ENCODE results near the gene KCNG3.
A peak's percentile ranks its signal among the peaks of the same experiment; 100 is the strongest.

Gene KCNG3

DNA sequence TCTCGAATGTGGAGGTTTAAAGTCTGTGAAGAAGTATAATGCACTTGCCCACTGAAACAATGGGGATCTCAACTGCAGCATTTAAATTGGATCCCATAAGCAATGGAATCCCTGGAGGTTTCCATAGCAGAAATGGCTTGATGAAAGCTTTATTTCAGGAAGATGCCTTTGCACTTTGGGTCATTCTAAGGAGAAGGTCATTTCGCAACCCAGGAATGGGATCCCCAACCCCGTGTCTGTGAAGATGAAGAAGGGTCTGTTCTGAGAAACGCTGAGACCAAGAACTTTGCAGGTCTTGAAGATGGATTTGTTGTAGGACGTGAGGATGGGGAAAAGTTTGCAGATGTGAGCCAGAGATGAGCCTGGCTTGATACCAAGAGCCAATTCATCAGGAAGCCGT lies 1.8 kb upstream of the KCNG3 start:
- TF ChIP-seq, protein P1, sequence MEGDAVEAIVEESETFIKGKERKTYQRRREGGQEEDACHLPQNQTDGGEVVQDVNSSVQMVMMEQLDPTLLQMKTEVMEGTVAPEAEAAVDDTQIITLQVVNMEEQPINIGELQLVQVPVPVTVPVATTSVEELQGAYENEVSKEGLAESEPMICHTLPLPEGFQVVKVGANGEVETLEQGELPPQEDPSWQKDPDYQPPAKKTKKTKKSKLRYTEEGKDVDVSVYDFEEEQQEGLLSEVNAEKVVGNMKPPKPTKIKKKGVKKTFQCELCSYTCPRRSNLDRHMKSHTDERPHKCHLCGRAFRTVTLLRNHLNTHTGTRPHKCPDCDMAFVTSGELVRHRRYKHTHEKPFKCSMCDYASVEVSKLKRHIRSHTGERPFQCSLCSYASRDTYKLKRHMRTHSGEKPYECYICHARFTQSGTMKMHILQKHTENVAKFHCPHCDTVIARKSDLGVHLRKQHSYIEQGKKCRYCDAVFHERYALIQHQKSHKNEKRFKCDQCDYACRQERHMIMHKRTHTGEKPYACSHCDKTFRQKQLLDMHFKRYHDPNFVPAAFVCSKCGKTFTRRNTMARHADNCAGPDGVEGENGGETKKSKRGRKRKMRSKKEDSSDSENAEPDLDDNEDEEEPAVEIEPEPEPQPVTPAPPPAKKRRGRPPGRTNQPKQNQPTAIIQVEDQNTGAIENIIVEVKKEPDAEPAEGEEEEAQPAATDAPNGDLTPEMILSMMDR (IDR thresholded peaks at IDR 0.05; ENCODE audit: extremely low read depth, missing control alignments), result no peak
- no peak for DNase-seq (ENCODE audit: low spot score)

DNA sequence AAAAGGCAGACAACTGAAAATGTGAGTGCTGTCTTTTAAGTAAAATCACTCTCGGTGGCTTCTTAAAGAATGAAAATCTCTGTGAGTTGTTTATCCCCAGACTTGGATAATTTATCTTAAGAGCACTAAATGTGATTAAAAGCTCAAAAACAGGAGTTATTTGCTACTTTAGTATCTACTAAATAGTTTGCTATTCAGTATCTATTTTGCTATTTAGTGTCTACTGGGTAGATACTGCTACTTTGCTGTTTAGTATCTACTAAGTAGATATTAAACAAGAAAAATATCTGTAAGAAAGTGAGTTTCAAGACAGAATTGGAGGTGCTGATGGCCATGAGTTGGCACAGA lies 1.4 kb upstream of the KCNG3 start:
- TF ChIP-seq, protein P1 (IDR thresholded peaks at IDR 0.05; ENCODE audit: extremely low read depth, missing control alignments), result no peak
- DNase-seq (ENCODE audit: low spot score), result no peak

DNA sequence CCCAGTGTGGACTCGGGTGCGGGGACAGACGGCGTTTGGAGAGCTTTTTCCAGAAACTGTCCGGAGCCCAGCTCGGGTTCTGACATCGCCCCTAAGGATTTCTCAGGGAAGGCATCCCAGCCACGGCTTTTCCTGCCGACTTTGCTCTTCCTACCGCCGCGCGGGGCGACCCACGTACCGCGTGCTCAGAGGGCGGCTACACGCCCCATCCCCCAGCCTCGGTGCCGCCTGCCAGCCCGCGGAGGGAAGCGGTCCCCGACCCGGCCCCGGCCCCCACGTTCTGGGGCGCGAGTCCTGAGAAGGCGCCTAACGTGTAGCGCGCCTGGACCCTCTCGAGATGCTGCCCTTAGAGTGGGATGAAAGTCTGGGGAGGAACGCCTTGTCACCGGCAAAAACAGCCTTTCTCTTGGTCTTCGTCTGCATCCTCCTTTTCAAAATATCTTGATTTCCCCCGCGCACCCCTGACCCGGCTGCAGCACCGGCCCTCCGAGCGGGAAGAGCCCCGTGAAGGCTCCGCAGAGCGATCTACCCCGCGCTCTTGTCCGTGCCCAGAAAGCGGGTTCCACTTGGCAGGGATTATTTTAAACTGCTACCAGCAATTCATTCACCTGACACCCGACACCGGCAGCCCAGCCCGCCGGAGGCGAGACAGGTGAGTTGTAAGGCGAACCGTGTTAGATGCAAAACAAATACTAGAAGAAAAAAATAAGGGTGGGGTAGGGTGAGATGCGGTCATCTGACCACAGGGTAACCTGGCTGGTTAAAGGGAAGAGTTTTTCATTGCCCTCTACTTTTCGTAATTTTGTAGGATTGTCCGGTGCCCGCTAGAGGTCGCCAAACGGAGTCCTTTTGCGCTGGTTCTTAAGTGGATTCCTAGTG lies 812 bp upstream of the KCNG3 start:
- DNase-seq (ENCODE audit: low spot score), result peak; percentile 88
- TF ChIP-seq, protein P1 (IDR thresholded peaks at IDR 0.05; ENCODE audit: extremely low read depth, missing control alignments), result peak; percentile 76

DNA sequence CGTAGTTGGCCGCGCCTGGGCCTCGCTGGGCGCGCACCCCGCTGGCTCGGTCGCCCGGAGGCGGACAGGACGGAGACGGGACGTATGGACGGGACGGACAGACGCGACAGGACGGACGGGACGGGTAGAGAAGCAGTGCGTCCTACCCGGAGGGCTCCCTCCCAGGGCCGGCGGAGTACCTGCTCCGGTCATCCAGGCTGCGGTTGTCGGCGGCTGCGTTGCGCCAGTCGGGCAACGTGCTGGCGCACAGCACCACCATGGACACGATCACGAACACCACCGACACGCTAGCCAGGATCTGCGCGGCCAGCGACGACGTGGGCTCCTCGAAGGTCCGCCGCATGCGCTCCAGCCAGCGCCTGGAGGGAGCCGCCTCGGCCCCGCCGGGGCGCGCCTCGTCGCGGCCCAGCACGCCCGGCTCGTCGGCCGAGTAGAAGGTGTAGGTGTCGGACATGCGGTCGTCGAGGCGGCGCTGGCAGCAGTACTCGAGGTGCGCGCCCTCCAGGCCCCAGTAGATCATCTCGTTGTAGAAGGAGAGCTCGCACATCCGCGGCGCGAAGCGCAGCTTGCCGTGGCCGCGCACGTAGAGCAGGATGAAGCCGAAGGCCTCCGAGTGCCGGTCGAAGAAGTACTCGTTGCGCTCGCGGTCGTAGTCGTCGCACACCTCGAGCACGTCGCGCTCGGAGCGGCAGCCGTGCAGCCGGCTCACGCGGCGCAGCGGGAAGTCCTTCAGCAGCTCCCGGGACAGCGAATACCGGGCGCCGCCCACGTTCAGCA lies 903 bp downstream of the KCNG3 start:
- DNase-seq (ENCODE audit: low spot score), result peak; percentile 29
- TF ChIP-seq, protein P1 (IDR thresholded peaks at IDR 0.05; ENCODE audit: extremely low read depth, missing control alignments), result no peak

DNA sequence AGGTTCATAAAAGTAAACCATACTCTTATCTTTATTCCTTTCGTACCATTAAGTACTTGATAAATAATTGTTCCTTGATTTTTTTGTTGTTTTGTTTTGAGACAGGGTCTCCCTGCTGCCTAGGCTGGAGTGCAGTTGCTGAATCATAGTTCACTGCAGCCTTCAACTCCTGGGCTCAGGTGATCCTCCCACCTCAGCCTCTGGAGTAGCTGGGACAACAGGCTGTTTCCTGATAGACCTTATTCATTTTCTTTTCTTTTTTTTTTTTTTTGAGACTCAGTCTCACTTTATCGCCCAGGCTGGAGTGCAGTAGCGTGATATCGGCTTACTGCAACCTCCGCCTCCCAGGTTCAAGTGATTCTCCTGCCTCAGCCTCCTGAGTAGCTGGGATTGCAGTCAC lies 5.5 kb downstream of the KCNG3 start:
- TF ChIP-seq, protein P1 (IDR thresholded peaks at IDR 0.05; ENCODE audit: extremely low read depth, missing control alignments), result no peak
- DNase-seq (ENCODE audit: low spot score), result no peak

DNA sequence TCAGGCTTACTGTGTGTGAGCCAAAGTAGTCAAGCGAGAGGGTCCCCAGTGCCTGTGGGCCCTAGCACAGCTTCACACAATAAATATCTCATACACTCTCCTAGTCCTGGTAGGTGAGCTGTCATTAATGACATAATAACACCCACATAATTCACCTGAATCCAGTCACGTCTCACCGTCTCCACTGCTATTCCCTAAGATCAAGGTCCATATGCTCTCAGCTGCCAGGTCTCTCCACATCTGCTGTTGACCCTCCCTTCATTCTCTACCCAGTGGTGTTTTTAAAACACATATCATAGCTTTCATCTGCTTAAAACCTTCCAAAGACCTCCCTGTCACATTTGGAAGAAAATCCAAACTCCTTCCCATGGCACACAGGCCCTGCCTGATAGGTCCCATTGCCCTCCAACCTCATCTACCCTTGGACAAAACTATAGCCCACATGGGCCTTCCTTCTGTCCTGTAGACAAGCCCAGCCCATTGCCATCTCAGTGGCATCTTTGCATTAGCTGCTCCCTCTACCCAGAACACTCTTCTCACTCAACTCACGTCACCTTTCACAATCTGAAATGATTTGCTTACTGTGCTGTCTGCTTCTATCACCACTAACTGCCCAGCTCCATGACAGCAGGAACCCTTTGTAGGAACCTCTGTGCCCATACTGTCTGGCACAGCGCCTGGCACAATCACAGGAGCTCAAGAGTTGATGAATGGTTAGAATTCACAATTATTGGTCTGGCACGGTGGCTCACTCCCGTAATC lies 7.5 kb downstream of the KCNG3 start:
- TF ChIP-seq, protein P1 (IDR thresholded peaks at IDR 0.05; ENCODE audit: extremely low read depth, missing control alignments), result no peak
- DNase-seq (ENCODE audit: low spot score), result no peak

All from GM20000 (cell line).